Testis (tissue), 3 donors: ENCODE results near the gene SYCP2. TPM values are rescaled to one million over a fixed set of nuclear protein-coding genes. Genes with fewer than 3 reads are reported as not detected.

Experiments used
- DNase-seq: peaks from one replicate; pipeline ENCODE4 v3.0.0-alpha.2; 2019
- H3K27ac ChIP-seq, 2 donors: fragments of 200-600 bp; sonication (generic); one replicate each; pipeline ENCODE4 v1.5.1; 2019
- H3K27me3 ChIP-seq: fragments of 200-600 bp; sonication (generic); one replicate; pipeline ENCODE4 v1.5.1; 2019
- H3K36me3 ChIP-seq: fragments of 200-600 bp; sonication (generic); one replicate; pipeline ENCODE4 v1.5.1; 2017; ENCODE audit warnings: low read depth; ENCODE audit errors: missing control alignments
- H3K4me1 ChIP-seq: fragments of 200-600 bp; sonication (generic); one replicate; pipeline ENCODE4 v1.5.1; 2019
- H3K4me3 ChIP-seq, 2 donors: fragments of 200-600 bp; sonication (generic); one replicate each; pipeline ENCODE4 v1.5.1; 2017 to 2019
- H3K9me3 ChIP-seq: fragments of 200-600 bp; sonication (generic); one replicate; pipeline ENCODE4 v1.5.1; 2017
- POLR2A ChIP-seq: fragments of 450-650 bp; IDR thresholded peaks from one replicate; pipeline ENCODE4 v1.6.1; 2017; ENCODE audit warnings: antibody characterized with exemption, mild to moderate bottlenecking, moderate library complexity
- WGBS, 2 donors: methylation state at CpG; one replicate each; pipeline ENCODE4 v1.1.5; 2018; 5-methylcytosine and 5-hydroxymethylcytosine counted together
- intact Hi-C: fragments of 100-400 bp; cut with DNase I; formaldehyde crosslinking; loops from one replicate; pipeline ENCODE4 v1.15.1; 2023; ENCODE audit warnings: low total_unique reads
- polyA plus RNA-seq: library from polyadenylated mRNA; stranded (reverse); fragments of 350-450 nt; fragmentation: Illumina TruSeq; extraction: RNeasy Lipid Tissue Mini Kit (QIAGEN cat#74804); gene quantifications from one replicate; pipeline ENCODE4 v1.2.3, GENCODE V29; 2014; ENCODE audit warnings: low read depth, low replicate concordance; ENCODE audit not compliant: insufficient read depth
- total RNA-seq, 2 donors: library from RNA; depleted of rRNA; stranded (reverse); fragments of >200 nt; gene quantifications; one replicate each; pipeline ENCODE4 v1.2.3, GENCODE V29; 2016
- TF ChIP-seq, protein P1 (sequence below), 3 experiments: fragments of 450-650 bp in 2 of 3; fragments of 200-600 bp in 1 of 3; sonication (generic) in 1 of 3; IDR thresholded peaks; one replicate each; pipeline ENCODE4 v1.5.1; 2016 to 2019; ENCODE audit warnings: antibody characterized with exemption in 3 of 3, mild to moderate bottlenecking in 2 of 3, moderate library complexity in 1 of 3

SYCP2 gene
- total and polyA plus RNA-seq, 3 donors from 2014 or later = 18.8 to 55.8 (median 23.8) TPM

DNA sequence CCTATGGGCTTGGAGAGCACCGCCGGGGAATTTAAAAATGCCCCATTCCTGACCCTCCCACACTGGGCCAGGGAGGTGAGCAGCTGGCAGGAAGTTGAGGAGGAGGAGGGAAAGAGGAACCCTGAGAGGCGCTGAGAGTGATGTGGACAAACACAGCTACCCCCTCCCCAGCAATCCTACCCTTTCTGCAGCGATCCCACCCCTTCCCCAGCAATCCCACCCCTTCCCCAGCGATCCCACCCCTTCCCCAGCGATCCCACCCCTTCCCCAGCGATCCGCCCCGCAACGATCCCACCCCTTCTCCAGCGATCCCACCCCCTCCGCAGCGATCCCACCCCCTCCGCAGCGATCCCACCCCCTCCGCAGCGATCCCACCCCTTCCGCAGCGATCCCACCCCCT is 111.6 kb downstream of the SYCP2 start:
- DNase-seq = peak; percentile 0
- TF ChIP-seq, protein P1, sequence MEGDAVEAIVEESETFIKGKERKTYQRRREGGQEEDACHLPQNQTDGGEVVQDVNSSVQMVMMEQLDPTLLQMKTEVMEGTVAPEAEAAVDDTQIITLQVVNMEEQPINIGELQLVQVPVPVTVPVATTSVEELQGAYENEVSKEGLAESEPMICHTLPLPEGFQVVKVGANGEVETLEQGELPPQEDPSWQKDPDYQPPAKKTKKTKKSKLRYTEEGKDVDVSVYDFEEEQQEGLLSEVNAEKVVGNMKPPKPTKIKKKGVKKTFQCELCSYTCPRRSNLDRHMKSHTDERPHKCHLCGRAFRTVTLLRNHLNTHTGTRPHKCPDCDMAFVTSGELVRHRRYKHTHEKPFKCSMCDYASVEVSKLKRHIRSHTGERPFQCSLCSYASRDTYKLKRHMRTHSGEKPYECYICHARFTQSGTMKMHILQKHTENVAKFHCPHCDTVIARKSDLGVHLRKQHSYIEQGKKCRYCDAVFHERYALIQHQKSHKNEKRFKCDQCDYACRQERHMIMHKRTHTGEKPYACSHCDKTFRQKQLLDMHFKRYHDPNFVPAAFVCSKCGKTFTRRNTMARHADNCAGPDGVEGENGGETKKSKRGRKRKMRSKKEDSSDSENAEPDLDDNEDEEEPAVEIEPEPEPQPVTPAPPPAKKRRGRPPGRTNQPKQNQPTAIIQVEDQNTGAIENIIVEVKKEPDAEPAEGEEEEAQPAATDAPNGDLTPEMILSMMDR (IDR thresholded peaks at IDR 0.05) = no peak
- TF ChIP-seq POLR2A = no peak
- H3K9me3 ChIP-seq = no peaks in the 10 kb centered on the region
- H3K4me3 ChIP-seq = no peak overlapping the region
- WGBS, 2 donors = 67 to 74% methylated on average over 11 to 19 of the region's 19 CpGs
- H3K27me3 ChIP-seq = no peaks in the 10 kb centered on the region
- H3K27ac ChIP-seq = no peak overlapping the region
- no peaks in the 10 kb centered on the region for H3K36me3 ChIP-seq
- intact Hi-C loops = no loop called here
- H3K4me1 ChIP-seq = no peaks in the 10 kb centered on the region

DNA sequence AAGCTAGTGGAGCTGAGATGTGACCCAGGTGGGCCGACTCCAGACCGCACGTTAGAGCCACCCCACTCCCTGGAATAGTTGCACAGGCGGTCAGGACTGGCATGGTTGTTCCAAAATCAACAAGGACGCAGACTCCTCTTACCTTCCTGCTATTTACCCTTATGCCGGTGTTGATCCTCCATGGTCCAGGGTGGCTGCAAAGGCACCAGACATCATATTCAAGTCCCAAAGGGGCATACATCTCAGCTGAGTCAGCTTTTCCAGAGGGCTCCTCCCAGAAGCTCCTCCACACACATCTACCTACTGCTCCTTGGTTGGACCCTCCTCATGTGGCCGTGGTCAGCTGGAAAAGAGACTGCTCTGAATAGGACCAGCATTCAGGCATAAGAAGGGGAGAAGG is 112.2 kb downstream of the SYCP2 start:
- H3K9me3 ChIP-seq = no peaks in the 10 kb centered on the region
- H3K36me3 ChIP-seq = no peaks in the 10 kb centered on the region
- intact Hi-C loops = no loop called here
- H3K27ac ChIP-seq = no peak overlapping the region
- no peaks in the 10 kb centered on the region for H3K4me1 ChIP-seq
- H3K27me3 ChIP-seq = no peaks in the 10 kb centered on the region
- 92 to 96% methylated on average over 7 of the region's 7 CpGs for WGBS, 2 donors
- TF ChIP-seq, protein P1 (IDR thresholded peaks at IDR 0.05) = no peak
- TF ChIP-seq POLR2A = no peak
- H3K4me3 ChIP-seq = no peak overlapping the region
- peak; percentile 2 for DNase-seq

DNA sequence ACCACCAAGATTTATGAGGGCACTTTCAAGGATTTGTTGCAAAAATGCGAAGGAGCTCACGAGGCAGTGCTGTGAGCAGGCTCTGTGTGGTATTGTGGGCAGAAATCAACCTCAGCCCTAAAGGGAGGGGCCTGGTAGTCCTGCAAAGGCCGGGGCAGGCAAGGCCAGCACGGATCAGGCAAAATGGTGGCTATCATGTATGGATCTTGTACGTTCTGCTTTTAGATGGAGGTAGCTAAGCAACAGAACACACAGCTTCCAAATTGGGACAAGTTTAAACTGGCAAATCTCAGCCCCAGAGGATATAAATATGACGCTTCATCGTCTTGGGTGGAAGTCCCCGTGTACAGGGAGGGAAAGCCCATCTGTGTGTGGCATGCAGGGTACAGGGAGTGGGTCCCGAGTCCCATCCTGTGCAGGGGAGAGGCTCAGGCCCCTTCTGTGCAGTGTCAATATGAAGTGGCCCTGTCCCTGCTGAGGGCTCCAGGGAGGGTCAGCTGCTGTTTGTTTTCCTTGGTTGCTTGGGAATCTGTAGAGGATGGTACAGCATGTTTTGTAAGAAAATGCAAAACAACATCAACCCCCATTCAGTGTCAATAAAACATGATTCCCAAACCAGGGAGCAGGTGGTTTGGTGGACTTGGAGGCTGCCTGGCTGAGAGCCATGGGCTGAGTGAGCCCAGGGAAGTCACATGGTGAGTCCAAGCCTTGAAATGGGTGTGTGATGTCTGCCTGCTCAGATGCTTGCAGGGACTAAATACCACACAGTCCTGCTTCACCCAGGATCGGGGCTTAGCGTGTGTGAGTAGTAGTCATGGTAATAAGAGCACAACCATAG is 113.0 kb downstream of the SYCP2 start:
- H3K9me3 ChIP-seq = no peaks in the 10 kb centered on the region
- intact Hi-C loops = no loop called here
- H3K4me3 ChIP-seq = no peak overlapping the region
- 63 to 67% methylated on average over 11 of the region's 11 CpGs for WGBS, 2 donors
- TF ChIP-seq, protein P1 (IDR thresholded peaks at IDR 0.05) = no peak
- TF ChIP-seq POLR2A = no peak
- H3K27ac ChIP-seq = no peak overlapping the region
- no peaks in the 10 kb centered on the region for H3K36me3 ChIP-seq
- no peaks in the 10 kb centered on the region for H3K4me1 ChIP-seq
- H3K27me3 ChIP-seq = no peaks in the 10 kb centered on the region
- DNase-seq = peak; percentile 16

DNA sequence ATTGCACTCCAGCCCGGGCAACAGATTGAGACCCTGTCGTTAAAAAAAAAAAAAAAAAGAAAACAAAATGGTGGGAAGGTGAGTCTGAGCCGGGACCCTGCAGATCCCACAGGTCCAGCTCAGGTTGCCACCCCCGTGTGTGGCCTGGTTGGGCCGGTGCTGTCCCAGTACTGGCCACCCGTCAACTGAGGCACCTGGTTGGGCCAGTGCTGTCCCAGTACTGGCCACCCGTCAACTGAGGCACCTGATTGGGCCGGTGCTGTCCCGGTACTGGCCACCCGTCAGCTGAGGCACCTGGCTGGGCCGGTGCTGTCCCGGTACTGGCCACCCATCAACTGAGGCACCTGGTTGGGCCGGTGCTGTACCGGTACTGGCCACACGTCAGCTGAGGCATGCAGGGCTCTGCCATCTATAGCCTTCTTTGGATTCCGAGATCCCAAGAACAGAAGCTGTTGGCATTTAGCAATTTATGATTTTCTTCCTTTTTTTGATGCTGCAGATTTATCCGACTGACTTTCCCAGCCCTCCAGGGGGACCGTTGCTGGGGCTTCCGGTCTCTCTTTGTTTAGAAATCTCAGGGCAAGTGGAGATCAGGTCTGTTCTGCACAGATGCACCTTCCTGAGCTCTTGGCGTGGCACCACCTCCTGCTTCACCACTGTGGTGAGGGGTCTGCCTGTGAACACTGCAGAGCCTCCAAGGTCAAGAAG is 113.8 kb downstream of the SYCP2 start:
- peak; percentile 7 for DNase-seq
- no peaks in the 10 kb centered on the region for H3K4me1 ChIP-seq
- H3K27me3 ChIP-seq = no peaks in the 10 kb centered on the region
- H3K4me3 ChIP-seq = no peak overlapping the region
- no peak overlapping the region for H3K27ac ChIP-seq
- no peaks in the 10 kb centered on the region for H3K36me3 ChIP-seq
- 89 to 94% methylated on average over 12 to 20 of the region's 20 CpGs for WGBS, 2 donors
- intact Hi-C loops = no loop called here
- TF ChIP-seq POLR2A = no peak
- TF ChIP-seq, protein P1 (IDR thresholded peaks at IDR 0.05) = no peak
- no peaks in the 10 kb centered on the region for H3K9me3 ChIP-seq
